ENCODE measurements around the gene POLR1A. TPM values are rescaled to one million over a fixed set of nuclear protein-coding genes. Genes with fewer than 3 reads are reported as not detected.

Gene POLR1A
- polyA plus RNA-seq, 2 of the 4 experiments (the other 2 are of a cell fraction), result 22.8 to 55.7 TPM

DNA sequence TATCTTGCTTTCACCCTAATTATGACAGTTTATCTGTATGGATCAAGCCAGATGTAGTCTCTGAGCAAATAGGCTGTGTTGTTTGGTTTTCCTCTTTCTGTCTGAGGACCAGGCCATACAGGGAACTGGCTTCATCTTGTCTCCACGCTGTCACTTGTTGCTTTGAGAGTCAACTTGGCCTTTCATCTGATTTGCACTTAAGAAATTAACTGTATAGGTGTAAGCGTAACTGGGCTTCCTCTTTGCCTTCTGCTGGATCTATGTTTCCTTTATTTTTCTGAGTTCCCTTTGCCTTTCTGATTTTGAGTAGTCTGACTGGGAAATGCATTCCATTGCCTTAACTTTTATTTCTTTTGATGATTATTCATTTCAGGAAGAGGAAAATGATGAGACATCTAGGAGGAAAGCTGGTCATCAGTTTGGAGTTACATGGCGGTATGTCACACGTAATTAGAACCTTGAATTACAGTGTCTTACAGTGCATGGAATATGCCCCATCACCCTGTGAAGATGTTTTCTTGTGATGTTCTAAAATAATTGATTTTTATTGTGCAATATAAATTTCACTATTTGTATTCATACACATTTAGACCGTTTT lies 17.7 kb upstream of the POLR1A start (continued):
- TF ChIP-seq, protein P1, sequence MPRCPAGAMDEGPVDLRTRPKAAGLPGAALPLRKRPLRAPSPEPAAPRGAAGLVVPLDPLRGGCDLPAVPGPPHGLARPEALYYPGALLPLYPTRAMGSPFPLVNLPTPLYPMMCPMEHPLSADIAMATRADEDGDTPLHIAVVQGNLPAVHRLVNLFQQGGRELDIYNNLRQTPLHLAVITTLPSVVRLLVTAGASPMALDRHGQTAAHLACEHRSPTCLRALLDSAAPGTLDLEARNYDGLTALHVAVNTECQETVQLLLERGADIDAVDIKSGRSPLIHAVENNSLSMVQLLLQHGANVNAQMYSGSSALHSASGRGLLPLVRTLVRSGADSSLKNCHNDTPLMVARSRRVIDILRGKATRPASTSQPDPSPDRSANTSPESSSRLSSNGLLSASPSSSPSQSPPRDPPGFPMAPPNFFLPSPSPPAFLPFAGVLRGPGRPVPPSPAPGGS (IDR thresholded peaks at IDR 0.05), result no peak
- TF ChIP-seq GATA3 (IDR thresholded peaks at IDR 0.05; ENCODE audit: borderline replicate concordance) (no peak), RNF2 (IDR thresholded peaks at IDR 0.05; ENCODE audit: borderline replicate concordance, low read depth) (no peak), POLR2AphosphoS2 (conservative IDR thresholded peaks at IDR 0.05; ENCODE audit: low read length) (no peak), JUN (IDR thresholded peaks at IDR 0.05) (no peak), ZFP36 (IDR thresholded peaks at IDR 0.05; ENCODE audit: borderline replicate concordance, partially characterized antibody) (no peak)

DNA sequence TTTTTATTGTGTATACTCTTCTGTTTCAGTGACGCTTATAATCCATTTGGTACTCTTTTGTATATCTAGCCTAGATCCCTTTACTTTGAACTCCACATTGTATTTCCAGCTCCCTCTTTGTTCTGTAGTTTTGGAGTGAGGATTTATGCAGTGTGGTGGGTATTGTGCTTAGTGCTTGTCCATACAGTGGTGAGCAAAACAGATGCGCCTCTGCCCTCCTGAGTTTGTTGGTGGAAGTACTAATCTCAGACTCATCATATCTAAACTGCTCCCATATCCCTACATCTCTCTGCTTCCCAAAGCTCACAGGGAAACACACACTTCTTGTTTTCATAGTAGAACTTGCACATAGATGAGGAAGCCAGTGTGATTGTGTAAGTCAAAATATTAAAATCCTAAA lies 12.4 kb upstream of the POLR1A start:
- no peak overlapping the region for H3K27ac ChIP-seq
- FAIRE-seq (peak; percentile 68), DNase-seq (ENCODE audit: low read depth in 1 of 2, low spot score in 1 of 2) (peak in 1 of 2 experiments; percentile 24), ATAC-seq (peak; percentile 68 to 69; a peak in 4 of 6 replicates)
- H3K4me1 ChIP-seq, result peaks cover 6% of the 10 kb centered on the region; the same call in 1 of the 3 replicates
- no peaks in the 10 kb centered on the region for H3K9me3 ChIP-seq
- H3K4me2 ChIP-seq, result no peak overlapping the region
- TF ChIP-seq MAZ (IDR thresholded peaks at IDR 0.05; ENCODE audit: borderline replicate concordance, low read depth, low read length) (no peak), RAD21 (conservative IDR thresholded peaks at IDR 0.05 in 1 of 2, IDR thresholded peaks at IDR 0.05 in 1 of 2) (0 out of 5 replicates have a peak, but pooled peaks of 1 of the 2 experiments have one; percentile 9), ZC3H11A (IDR thresholded peaks at IDR 0.05) (no peak), MAFK (IDR thresholded peaks at IDR 0.05; ENCODE audit: partially characterized antibody) (no peak)
- H3K4me3 ChIP-seq, result no peak overlapping the region
- POLR2A ChIA-PET, result no interaction called here
- CTCF ChIA-PET, result interaction anchor here (0.8 to 4.0 kb wide), 8 partner anchors 10 to 481 kb away, joined by 3 to 13 read pairs (median 4); partner anchors contain the start of genes POLR1A and PTCD3
- 98% methylated on average over 2 of the region's 2 CpGs for WGBS (ENCODE audit: missing lambda C conversion rate)

DNA sequence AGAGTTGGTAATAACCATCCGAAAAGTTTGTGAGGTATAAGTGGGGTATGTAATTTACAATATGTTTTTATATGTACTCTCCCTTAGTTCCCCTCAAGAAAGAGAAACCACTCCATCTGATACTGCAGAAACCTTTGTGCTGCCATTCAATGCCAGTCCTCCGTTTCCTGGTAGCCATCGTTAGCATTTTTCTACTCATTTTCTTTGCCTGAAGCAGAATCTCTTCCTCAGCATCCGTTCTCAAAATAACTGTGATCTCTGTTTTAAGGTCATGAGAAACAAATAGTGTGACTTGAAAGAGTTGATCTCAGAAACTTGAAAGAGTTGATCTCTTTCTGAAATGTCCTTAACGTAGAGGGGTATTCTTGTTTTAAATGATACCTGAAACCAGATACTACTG lies 1.3 kb upstream of the POLR1A start:
- POLR2A ChIA-PET, result interaction anchor here (1.4 to 1.8 kb wide), 3 partner anchors 19 to 88 kb away, joined by 3 to 12 read pairs (median 5); partner anchors contain the start of gene IMMT
- CTCF ChIA-PET, result interaction anchor here (1.2 to 2.4 kb wide), 3 partner anchors 27 to 280 kb away, joined by 3 to 9 read pairs (median 6); no protein-coding TSS in a partner anchor
- Histone ChIP-seq H3K27ac (peak overlapping the region; percentile 87 to 88), H3K4me3 (peak overlapping the region; percentile 82), H3K4me1 (peaks cover 26% of the 10 kb centered on the region), H3K4me2 (peak overlapping the region; percentile 82), H3K9me3 (no peaks in the 10 kb centered on the region)
- FAIRE-seq (no peak), ATAC-seq (no peak), DNase-seq (ENCODE audit: low read depth in 1 of 2, low spot score in 1 of 2) (no peak)
- TF ChIP-seq HDAC2 (IDR thresholded peaks at IDR 0.05), result no peak
- no peak for TF ChIP-seq CBX2 (IDR thresholded peaks at IDR 0.05; ENCODE audit: borderline replicate concordance, low read depth)
- TF ChIP-seq GATA3 (IDR thresholded peaks at IDR 0.05; ENCODE audit: borderline replicate concordance), result no peak
- no peak for TF ChIP-seq FOSL2 (IDR thresholded peaks at IDR 0.05)
- TF ChIP-seq FOSL2 (CRISPR knock-in tag; IDR thresholded peaks at IDR 0.05), result no peak
- TF ChIP-seq RCOR1 (IDR thresholded peaks at IDR 0.05; ENCODE audit: low read depth, low read length), result no peak
- no peak for TF ChIP-seq CHD2 (IDR thresholded peaks at IDR 0.05; ENCODE audit: low read length, partially characterized antibody)
- no peak for TF ChIP-seq HOXB13 (CRISPR knock-in tag; IDR thresholded peaks at IDR 0.05; ENCODE audit: low read depth)
- no peak for TF ChIP-seq ESRRA (IDR thresholded peaks at IDR 0.05; ENCODE audit: borderline replicate concordance, low read length)
- TF ChIP-seq BHLHE40 (IDR thresholded peaks at IDR 0.05; ENCODE audit: low read depth, low read length), result no peak
- no peak for TF ChIP-seq EHF (CRISPR knock-in tag; IDR thresholded peaks at IDR 0.05)
- TF ChIP-seq ZFP36 (IDR thresholded peaks at IDR 0.05; ENCODE audit: borderline replicate concordance, partially characterized antibody), result no peak
- TF ChIP-seq RAD21 (conservative IDR thresholded peaks at IDR 0.05 in 1 of 2, IDR thresholded peaks at IDR 0.05 in 1 of 2), result no peak
- no peak for TF ChIP-seq KDM5A (IDR thresholded peaks at IDR 0.05)
- TF ChIP-seq, protein P2, sequence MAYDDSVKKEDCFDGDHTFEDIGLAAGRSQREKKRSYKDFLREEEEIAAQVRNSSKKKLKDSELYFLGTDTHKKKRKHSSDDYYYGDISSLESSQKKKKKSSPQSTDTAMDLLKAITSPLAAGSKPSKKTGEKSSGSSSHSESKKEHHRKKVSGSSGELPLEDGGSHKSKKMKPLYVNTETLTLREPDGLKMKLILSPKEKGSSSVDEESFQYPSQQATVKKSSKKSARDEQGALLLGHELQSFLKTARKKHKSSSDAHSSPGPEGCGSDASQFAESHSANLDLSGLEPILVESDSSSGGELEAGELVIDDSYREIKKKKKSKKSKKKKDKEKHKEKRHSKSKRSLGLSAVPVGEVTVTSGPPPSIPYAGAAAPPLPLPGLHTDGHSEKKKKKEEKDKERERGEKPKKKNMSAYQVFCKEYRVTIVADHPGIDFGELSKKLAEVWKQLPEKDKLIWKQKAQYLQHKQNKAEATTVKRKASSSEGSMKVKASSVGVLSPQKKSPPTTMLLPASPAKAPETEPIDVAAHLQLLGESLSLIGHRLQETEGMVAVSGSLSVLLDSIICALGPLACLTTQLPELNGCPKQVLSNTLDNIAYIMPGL (CRISPR knock-in tag; IDR thresholded peaks at IDR 0.05; ENCODE audit: borderline replicate concordance), result no peak
- TF ChIP-seq MAZ (IDR thresholded peaks at IDR 0.05; ENCODE audit: borderline replicate concordance, low read depth, low read length), result no peak
- no peak for TF ChIP-seq SMC3 (IDR thresholded peaks at IDR 0.05)
- TF ChIP-seq FOSB (CRISPR knock-in tag; IDR thresholded peaks at IDR 0.05), result no peak
- 14% methylated on average over 5 of the region's 5 CpGs for WGBS (ENCODE audit: missing lambda C conversion rate)

Measured in A549 (cell line).